ENCODE results near the gene CLPSL2.
"Not testable (repeated sequence)": the region's sequence is repeated elsewhere in the genome, so short reads cannot be mapped to it uniquely, and the experiment has no call there.

The CLPSL2 gene

DNA sequence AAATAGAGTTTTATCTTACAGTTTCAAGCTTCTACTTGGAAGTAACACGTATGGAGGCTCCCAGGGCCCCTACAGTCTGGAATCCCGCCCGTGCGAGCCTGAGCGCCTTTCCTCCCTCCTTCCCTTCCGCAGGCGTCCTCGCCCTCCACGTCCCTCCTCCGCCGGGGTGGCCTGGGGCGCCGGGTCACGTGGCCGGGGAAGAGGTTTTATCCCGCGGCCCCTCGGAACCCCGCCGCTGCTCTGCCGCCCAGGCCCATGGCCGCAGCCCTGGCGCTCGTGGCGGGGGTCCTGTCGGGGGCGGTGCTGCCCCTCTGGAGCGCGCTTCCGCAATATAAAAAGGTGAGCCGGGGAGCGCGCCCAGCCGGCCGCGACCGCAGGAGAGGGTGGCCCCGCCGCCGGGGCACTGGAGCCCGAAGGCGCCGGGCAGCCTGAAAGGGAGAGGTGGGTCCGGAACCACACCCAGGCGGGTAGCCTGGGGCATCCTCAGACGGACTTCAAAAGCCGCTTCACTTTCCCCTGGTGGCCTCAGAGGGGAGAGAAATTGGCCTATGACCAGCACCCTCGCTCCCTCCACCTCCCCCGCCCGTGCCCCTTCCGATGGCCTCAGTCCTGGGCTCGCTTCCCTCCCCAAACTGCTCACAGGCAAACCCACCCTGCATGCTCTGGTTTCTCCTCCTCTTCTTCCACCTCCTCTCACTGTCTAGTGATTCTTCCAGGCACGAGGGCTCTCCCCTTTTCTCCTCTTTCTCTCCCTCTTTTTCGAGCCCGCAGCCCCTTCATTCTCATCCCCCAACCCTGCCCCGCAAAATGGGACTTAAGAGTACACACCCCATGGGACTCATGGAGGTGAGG, at the start of gene CLPSL2:
Gene CLPSL2 (plus strand): TSS at position 235 of the 852 bp plus-strand sequence. CDS start 21 bp downstream, at position 256.
- no peak for DNase-seq

- DNase-seq: peak; percentile 64
These were observed 49.0 kb upstream of the CLPSL2 start for GRCh38 chr6:35727231-35727934.

DNA sequence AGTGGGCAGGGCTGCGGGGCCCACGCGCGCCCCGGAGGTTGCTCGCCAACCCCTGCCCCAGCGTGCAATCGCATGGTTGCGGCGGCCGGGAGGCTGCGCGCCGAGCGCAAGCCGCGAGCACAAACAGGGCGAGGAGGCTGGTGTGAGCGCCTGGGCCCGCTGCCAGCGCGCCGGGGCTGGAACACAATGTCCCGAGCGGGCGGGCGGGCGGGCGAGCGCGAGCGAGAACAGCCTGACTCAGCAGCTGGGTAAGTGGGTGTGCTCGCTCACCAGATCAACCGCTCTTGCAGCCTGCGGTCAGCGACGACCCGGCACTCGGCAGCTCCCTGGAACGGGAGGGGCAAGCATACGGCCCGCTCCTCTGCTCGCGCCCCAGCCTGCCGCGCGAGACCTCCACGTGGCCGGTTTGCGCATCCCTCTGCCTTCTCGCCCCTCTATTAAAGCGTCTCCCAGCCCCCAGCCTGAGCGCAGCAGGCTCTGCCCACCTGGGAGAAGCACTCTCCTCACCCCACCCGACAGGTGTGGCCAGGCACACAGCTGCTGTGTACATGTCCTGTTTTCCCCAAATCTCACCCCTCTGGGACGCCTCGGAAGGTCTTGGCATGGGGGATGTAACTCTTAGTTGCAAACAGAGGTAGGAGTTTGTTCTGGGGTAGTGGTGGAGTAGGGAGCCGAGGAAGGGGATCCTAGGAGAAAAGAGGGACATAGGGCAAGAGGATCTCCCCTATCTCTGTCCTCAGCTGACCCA, 48.3 kb upstream of the CLPSL2 start:
- DNase-seq: peak; percentile 61

- no peak for DNase-seq
These were observed 47.4 kb upstream of the CLPSL2 start for GRCh38 chr6:35728683-35729678.

DNA sequence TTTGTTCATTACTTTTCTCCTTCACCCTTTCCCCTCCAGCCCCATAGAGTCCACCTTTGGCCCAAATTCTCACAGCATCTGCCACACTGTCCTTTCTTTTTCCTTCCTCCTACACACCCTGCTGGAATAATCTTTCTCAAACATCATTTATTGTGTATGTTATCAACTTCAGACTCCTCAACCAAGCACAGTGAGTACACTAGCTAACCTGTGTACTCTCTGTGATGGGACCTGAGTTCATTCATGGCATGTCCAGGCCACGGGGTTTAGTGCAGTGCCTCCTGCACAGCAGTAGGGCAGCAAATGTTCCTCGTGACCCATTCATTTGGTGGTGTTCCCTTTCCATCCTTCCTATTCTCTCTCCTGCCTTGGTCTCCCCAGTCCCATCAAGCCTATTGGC, 46.7 kb upstream of the CLPSL2 start:
- DNase-seq: no peak

DNA sequence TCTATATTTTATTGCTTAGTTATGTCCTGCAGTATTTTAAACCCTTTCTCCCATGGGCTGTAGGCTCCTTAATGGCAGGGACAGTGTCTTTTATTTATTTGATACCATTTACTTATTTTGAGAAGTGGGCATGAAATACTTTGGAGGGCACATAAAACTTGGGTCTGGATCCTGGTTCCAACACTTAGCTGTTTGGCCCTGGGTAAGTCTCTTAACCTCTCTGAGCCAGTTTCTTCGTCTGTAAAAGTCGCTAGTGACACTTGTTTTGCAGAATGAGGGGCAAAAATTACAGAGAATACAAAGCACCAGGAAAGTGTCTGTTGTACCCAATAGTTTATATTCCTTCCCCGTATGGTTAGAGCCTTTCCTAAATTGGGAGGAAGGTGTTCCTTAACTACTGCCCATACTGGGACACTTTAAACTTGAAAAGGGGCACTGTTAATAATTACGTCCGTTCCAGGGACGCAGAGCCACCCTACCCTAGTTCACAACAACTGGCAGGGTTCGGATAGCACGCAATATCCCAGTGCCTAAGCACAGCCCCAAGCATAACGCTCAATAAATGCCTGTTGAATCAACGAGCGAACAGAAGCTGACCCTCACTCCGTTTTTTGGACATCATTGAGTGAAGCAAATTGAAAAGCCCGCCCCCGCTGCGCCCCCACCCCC, 45.5 kb upstream of the CLPSL2 start:
- no peak for DNase-seq

DNA sequence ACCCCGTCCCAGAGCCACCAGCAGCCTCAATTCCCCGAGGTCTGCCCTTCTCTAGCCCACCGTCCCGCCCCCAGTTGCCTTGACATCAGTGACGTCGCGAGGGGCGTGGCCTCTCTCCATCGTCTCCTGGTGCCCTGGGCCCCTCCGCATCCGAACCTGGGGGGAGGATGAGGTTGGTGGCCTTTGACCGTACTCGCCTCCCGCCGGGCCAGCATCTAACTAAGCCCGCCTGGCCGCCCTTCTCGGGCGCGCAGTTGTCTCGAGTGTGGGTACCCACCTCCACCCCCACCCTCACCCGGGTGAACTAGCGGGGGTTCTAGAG, 45.0 kb upstream of the CLPSL2 start:
- peak; percentile 64 for DNase-seq

- peak; percentile 56 for DNase-seq
These were observed 44.5 kb upstream of the CLPSL2 start for GRCh38 chr6:35731736-35732532.

- DNase-seq: no peak
These were observed 42.8 kb upstream of the CLPSL2 start for GRCh38 chr6:35733633-35734032.

DNA sequence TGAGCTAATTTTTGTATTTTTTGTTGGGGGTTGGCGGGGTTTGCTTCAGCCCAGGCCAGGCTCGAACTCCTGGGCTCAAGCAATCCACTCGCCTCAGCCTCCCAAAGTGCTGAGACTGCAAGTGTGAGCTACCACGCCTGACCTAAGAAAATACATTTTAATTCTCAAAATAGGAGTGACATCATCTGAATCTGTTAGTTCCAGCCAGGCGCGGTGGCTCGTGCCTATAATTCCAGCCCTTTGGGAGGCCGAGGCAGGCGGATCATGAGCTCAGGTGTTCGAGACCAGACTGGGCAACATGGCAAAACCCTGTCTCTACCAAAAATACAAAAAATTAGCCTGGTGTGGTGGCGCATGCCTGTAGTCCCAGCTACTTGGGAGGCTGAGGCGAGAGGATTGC, 42.1 kb upstream of the CLPSL2 start:
- DNase-seq: not testable (repeated sequence)

- DNase-seq: no peak
These were observed 40.9 kb upstream of the CLPSL2 start for GRCh38 chr6:35735452-35735851.

DNA sequence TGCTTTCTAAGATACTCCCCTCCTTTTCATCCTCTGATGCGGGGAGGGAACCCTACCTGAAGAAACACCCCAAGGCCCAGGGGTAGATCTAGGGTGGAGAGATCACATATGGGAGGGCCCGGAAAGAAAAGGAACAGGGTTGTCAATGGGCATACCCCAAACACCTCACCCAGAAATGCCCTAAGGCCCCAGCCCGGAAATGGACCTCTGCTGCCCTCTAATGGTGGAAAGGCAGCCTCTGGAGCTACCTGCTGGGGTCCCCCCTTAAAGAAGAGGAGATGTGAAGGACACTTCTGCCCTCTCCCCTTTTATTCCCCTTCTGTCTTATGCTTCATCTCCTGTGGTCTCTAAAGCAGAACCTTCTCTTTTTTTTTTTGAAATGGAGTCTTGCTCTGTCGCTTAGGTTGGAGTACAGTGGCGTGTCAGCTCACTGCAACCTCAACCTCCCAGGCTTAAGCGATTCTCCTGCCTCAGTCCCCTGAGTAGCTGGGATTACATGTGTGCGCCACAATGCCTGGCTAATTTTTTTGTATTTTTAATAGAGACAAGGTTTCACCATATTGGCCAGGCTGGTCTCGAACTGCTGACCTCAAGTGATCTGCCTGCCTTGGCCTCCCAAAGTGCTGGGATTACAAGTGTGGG, 40.0 kb upstream of the CLPSL2 start:
- DNase-seq: no peak

- no peak for DNase-seq
These were observed 39.4 kb upstream of the CLPSL2 start, which contains the start of gene ARMC12 for GRCh38 chr6:35736982-35737412. Gene ARMC12, plus strand, starts transcription at chr6:35737032. Its CDS starts 77 bp downstream, at chr6:35737109.

GRCh38 chr6:35737413-35738211, 38.8 kb upstream of the CLPSL2 start:
- peak; percentile 80 for DNase-seq

GRCh38 chr6:35739645-35740524, 36.5 kb upstream of the CLPSL2 start:
- DNase-seq: no peak

- no peak for DNase-seq
These were observed 33.6 kb upstream of the CLPSL2 start for GRCh38 chr6:35742842-35743241.

GRCh38 chr6:35745509-35745908, 30.9 kb upstream of the CLPSL2 start:
- no peak for DNase-seq

- DNase-seq: no peak
These were observed 29.9 kb upstream of the CLPSL2 start for GRCh38 chr6:35746516-35746915.
